Testis (tissue), 2 donors: ENCODE results near the gene ZNF862.

Source experiments
- POLR2A ChIP-seq: fragments of 450-650 bp; IDR thresholded peaks from one replicate; pipeline ENCODE4 v1.6.1; 2017; ENCODE audit warnings: antibody characterized with exemption, mild to moderate bottlenecking, moderate library complexity
- TF ChIP-seq, protein P1 (sequence below), 3 experiments: fragments of 450-650 bp in 2 of 3; fragments of 200-600 bp in 1 of 3; sonication (generic) in 1 of 3; IDR thresholded peaks; one replicate each; pipeline ENCODE4 v1.5.1; 2016 to 2019; ENCODE audit warnings: antibody characterized with exemption in 3 of 3, mild to moderate bottlenecking in 2 of 3, moderate library complexity in 1 of 3

DNA sequence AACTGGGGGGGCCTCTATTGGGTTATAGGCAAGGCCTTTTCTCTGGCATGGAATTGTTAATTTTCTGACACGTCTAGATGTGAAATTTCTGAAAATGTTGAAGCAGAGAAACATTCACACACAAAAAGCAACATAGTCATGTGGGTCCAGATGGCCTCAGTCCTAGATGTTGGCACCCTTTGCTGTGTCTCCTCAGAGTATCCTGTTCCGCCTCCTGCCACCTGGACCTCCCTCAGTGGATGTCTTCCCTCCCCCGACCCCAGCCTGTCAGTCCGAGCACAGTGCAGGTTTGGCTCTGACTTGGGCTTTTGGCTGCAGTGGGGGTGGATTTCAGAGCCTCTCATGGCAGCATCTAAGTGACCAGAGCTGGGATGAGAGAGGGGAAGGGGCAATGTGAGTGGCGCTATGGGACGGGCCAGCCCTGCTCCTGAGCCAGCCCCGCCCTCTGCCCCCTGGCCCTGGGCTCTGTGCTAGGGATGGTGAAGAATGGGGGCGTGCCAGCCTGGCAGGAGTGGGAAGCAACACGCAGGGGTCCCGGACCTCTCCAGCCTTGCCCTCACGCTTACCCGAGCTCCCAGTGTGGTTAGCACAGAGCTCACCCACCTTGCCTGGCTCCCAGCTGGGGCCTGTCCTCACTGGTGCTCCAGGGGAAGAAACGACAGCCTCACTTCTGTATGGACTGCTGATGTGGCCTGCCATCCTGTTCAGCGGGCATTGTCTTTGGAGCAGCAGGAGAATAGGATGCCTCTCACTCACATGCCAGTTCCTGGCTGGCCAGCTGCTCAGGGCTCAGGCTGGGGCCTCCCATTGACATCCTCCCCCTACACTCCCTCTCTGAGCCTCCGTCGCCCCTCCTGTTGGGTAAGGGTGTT, 41.8 kb downstream of the ZNF862 start:
- TF ChIP-seq, protein P1, sequence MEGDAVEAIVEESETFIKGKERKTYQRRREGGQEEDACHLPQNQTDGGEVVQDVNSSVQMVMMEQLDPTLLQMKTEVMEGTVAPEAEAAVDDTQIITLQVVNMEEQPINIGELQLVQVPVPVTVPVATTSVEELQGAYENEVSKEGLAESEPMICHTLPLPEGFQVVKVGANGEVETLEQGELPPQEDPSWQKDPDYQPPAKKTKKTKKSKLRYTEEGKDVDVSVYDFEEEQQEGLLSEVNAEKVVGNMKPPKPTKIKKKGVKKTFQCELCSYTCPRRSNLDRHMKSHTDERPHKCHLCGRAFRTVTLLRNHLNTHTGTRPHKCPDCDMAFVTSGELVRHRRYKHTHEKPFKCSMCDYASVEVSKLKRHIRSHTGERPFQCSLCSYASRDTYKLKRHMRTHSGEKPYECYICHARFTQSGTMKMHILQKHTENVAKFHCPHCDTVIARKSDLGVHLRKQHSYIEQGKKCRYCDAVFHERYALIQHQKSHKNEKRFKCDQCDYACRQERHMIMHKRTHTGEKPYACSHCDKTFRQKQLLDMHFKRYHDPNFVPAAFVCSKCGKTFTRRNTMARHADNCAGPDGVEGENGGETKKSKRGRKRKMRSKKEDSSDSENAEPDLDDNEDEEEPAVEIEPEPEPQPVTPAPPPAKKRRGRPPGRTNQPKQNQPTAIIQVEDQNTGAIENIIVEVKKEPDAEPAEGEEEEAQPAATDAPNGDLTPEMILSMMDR (IDR thresholded peaks at IDR 0.05) = no peak
- TF ChIP-seq POLR2A = no peak
